ENCODE data around the gene CEP85.
A peak's percentile ranks its signal among the peaks of the same experiment; 100 is the strongest.

The CEP85 gene

GRCh38 chr1:26237230-26237966 is 3.4 kb downstream of the CEP85 start:
- H3K9me3 ChIP-seq (ENCODE audit: control extremely low read depth in 1 of 5, control insufficient read depth in 4 of 5, insufficient read depth in 2 of 5, low read depth in 1 of 5, low read length in 4 of 5), result no peaks in the 10 kb centered on the region
- peaks cover 3 to 35% (median 18%) of the 10 kb centered on the region in 4 experiments for H3K4me1 ChIP-seq (ENCODE audit: control extremely low read depth in 1 of 4, control insufficient read depth in 4 of 4, insufficient read depth in 4 of 4, low read length in 3 of 4)
- H3K27me3 ChIP-seq (replicated peaks in 2 of 5; ENCODE audit: control insufficient read depth in 4 of 5, insufficient read depth in 5 of 5, low read length in 4 of 5), result no peaks in the 10 kb centered on the region
- ChIA-PET POLR2A (interaction anchor here (0.7 kb wide), 1 partner anchor 125 kb away, joined by 3 read pairs; no protein-coding TSS in a partner anchor), CTCF (interaction anchor here (1.7 to 2.5 kb wide), 2 partner anchors 11 to 18 kb away, joined by 5 to 6 read pairs; no protein-coding TSS in a partner anchor)
- DNase-seq, result peak; percentile 34 to 82 (median 77)
- H3K27ac ChIP-seq (ENCODE audit: insufficient read depth in 1 of 2, low read depth in 1 of 2, low read length in 2 of 2, poor library complexity in 1 of 2, severe bottlenecking in 2 of 2), result peak overlapping the region in 1 of 2 experiments; percentile 50
- H3K4me3 ChIP-seq (ENCODE audit: control insufficient read depth in 1 of 7, extremely low read depth in 1 of 7, insufficient read depth in 4 of 7, low read depth in 2 of 7, low read length in 6 of 7), result peak overlapping the region in 3 of 7 experiments; percentile 8 to 38 (median 8)
- peaks cover under 1 to 10% (median 9%) of the 10 kb centered on the region in 4 experiments for H3K36me3 ChIP-seq (ENCODE audit: control insufficient read depth in 4 of 4, insufficient read depth in 4 of 4, low read length in 3 of 4)
- WGBS (ENCODE audit: insufficient coverage), result 52% methylated on average over 3 of the region's 6 CpGs

- POLR2A ChIA-PET, result no interaction called here
- CTCF ChIA-PET, result no interaction called here
- H3K4me1 ChIP-seq (ENCODE audit: control extremely low read depth in 1 of 4, control insufficient read depth in 4 of 4, insufficient read depth in 4 of 4, low read length in 3 of 4), result peaks cover 3 to 24% (median 15%) of the 10 kb centered on the region in 4 experiments
Measured at GRCh38 chr1:26239936-26240335, 5.9 kb downstream of the CEP85 start.

GRCh38 chr1:26252718-26253117 is 18.7 kb downstream of the CEP85 start:
- Histone ChIP-seq H3K27ac (ENCODE audit: insufficient read depth in 1 of 2, low read depth in 1 of 2, low read length in 2 of 2, poor library complexity in 1 of 2, severe bottlenecking in 2 of 2) (no peak overlapping the region), H3K36me3 (ENCODE audit: control insufficient read depth in 4 of 4, insufficient read depth in 4 of 4, low read length in 3 of 4) (peaks cover 5 to 58% (median 35%) of the 10 kb centered on the region in 4 experiments), H3K4me1 (ENCODE audit: control extremely low read depth in 1 of 4, control insufficient read depth in 4 of 4, insufficient read depth in 4 of 4, low read length in 3 of 4) (no peaks in the 10 kb centered on the region), H3K9me3 (ENCODE audit: control extremely low read depth in 1 of 5, control insufficient read depth in 4 of 5, insufficient read depth in 2 of 5, low read depth in 1 of 5, low read length in 4 of 5) (no peaks in the 10 kb centered on the region), H3K4me3 (ENCODE audit: control insufficient read depth in 1 of 7, extremely low read depth in 1 of 7, insufficient read depth in 4 of 7, low read depth in 2 of 7, low read length in 6 of 7) (no peak overlapping the region), H3K27me3 (replicated peaks in 2 of 5; ENCODE audit: control insufficient read depth in 4 of 5, insufficient read depth in 5 of 5, low read length in 4 of 5) (no peaks in the 10 kb centered on the region)
- ChIA-PET POLR2A (no interaction called here), CTCF (no interaction called here)
- WGBS (ENCODE audit: insufficient coverage), result 85% methylated on average over 2 of the region's 7 CpGs
- no peak for DNase-seq

More at GRCh38 chr1:26239936-26240335, 5.9 kb downstream of the CEP85 start:
- Histone ChIP-seq H3K9me3 (ENCODE audit: control extremely low read depth in 1 of 5, control insufficient read depth in 4 of 5, insufficient read depth in 2 of 5, low read depth in 1 of 5, low read length in 4 of 5) (no peaks in the 10 kb centered on the region), H3K4me3 (ENCODE audit: control insufficient read depth in 1 of 7, extremely low read depth in 1 of 7, insufficient read depth in 4 of 7, low read depth in 2 of 7, low read length in 6 of 7) (no peak overlapping the region), H3K36me3 (ENCODE audit: control insufficient read depth in 4 of 4, insufficient read depth in 4 of 4, low read length in 3 of 4) (peaks cover 6 to 32% (median 18%) of the 10 kb centered on the region in 4 experiments), H3K27ac (ENCODE audit: insufficient read depth in 1 of 2, low read depth in 1 of 2, low read length in 2 of 2, poor library complexity in 1 of 2, severe bottlenecking in 2 of 2) (no peak overlapping the region), H3K27me3 (replicated peaks in 2 of 5; ENCODE audit: control insufficient read depth in 4 of 5, insufficient read depth in 5 of 5, low read length in 4 of 5) (no peaks in the 10 kb centered on the region)
- DNase-seq, result no peak
- WGBS (ENCODE audit: insufficient coverage), result 80% methylated on average over 1 of the region's 4 CpGs

- CTCF ChIA-PET, result interaction anchor here (1.0 to 1.4 kb wide), 7 partner anchors 12 to 163 kb away, joined by 3 to 6 read pairs (median 4); no protein-coding TSS in a partner anchor
- no peak overlapping the region for H3K4me3 ChIP-seq (ENCODE audit: control insufficient read depth in 1 of 7, extremely low read depth in 1 of 7, insufficient read depth in 4 of 7, low read depth in 2 of 7, low read length in 6 of 7)
- H3K27me3 ChIP-seq (replicated peaks in 2 of 5; ENCODE audit: control insufficient read depth in 4 of 5, insufficient read depth in 5 of 5, low read length in 4 of 5), result no peaks in the 10 kb centered on the region
- DNase-seq, result no peak
- 100% methylated on average over 1 of the region's 3 CpGs for WGBS (ENCODE audit: insufficient coverage)
- H3K27ac ChIP-seq (ENCODE audit: insufficient read depth in 1 of 2, low read depth in 1 of 2, low read length in 2 of 2, poor library complexity in 1 of 2, severe bottlenecking in 2 of 2), result peak overlapping the region in 1 of 2 experiments; percentile 17
- peaks cover 6 to 66% (median 41%) of the 10 kb centered on the region in 4 experiments for H3K36me3 ChIP-seq (ENCODE audit: control insufficient read depth in 4 of 4, insufficient read depth in 4 of 4, low read length in 3 of 4)
- POLR2A ChIA-PET, result no interaction called here
- peaks cover under 1 to 7% (median 4%) of the 10 kb centered on the region in 4 experiments for H3K4me1 ChIP-seq (ENCODE audit: control extremely low read depth in 1 of 4, control insufficient read depth in 4 of 4, insufficient read depth in 4 of 4, low read length in 3 of 4)
- H3K9me3 ChIP-seq (ENCODE audit: control extremely low read depth in 1 of 5, control insufficient read depth in 4 of 5, insufficient read depth in 2 of 5, low read depth in 1 of 5, low read length in 4 of 5), result no peaks in the 10 kb centered on the region
Measured at GRCh38 chr1:26254404-26254803, 20.4 kb downstream of the CEP85 start.

- Histone ChIP-seq H3K36me3 (ENCODE audit: control insufficient read depth in 4 of 4, insufficient read depth in 4 of 4, low read length in 3 of 4) (peaks cover 10 to 65% (median 38%) of the 10 kb centered on the region in 4 experiments), H3K4me3 (ENCODE audit: control insufficient read depth in 1 of 7, extremely low read depth in 1 of 7, insufficient read depth in 4 of 7, low read depth in 2 of 7, low read length in 6 of 7) (no peak overlapping the region), H3K27ac (ENCODE audit: insufficient read depth in 1 of 2, low read depth in 1 of 2, low read length in 2 of 2, poor library complexity in 1 of 2, severe bottlenecking in 2 of 2) (peak overlapping the region in 1 of 2 experiments; percentile 8), H3K4me1 (ENCODE audit: control extremely low read depth in 1 of 4, control insufficient read depth in 4 of 4, insufficient read depth in 4 of 4, low read length in 3 of 4) (peaks cover 5 to 15% (median 9%) of the 10 kb centered on the region in 4 experiments), H3K27me3 (replicated peaks in 2 of 5; ENCODE audit: control insufficient read depth in 4 of 5, insufficient read depth in 5 of 5, low read length in 4 of 5) (no peaks in the 10 kb centered on the region), H3K9me3 (ENCODE audit: control extremely low read depth in 1 of 5, control insufficient read depth in 4 of 5, insufficient read depth in 2 of 5, low read depth in 1 of 5, low read length in 4 of 5) (no peaks in the 10 kb centered on the region)
- WGBS (ENCODE audit: insufficient coverage), result 92% methylated on average over 1 of the region's 2 CpGs
- ChIA-PET CTCF (interaction anchor here (1.2 to 1.3 kb wide), 2 partner anchors 8 to 23 kb away, joined by 3 to 4 read pairs; partner anchors contain the start of gene CEP85), POLR2A (interaction anchor here (0.6 kb wide), 1 partner anchor 10 kb away, joined by 3 read pairs; no protein-coding TSS in a partner anchor)
- DNase-seq, result no peak
Measured at GRCh38 chr1:26257222-26257621, 23.2 kb downstream of the CEP85 start.

GRCh38 chr1:26259005-26259404 is 25.0 kb downstream of the CEP85 start:
- CTCF ChIA-PET, result interaction anchor here (1.0 to 1.5 kb wide), 5 partner anchors 17 to 132 kb away, joined by 3 to 4 read pairs (median 3); partner anchors contain the start of gene CEP85
- Histone ChIP-seq H3K4me3 (ENCODE audit: control insufficient read depth in 1 of 7, extremely low read depth in 1 of 7, insufficient read depth in 4 of 7, low read depth in 2 of 7, low read length in 6 of 7) (no peak overlapping the region), H3K27me3 (replicated peaks in 2 of 5; ENCODE audit: control insufficient read depth in 4 of 5, insufficient read depth in 5 of 5, low read length in 4 of 5) (no peaks in the 10 kb centered on the region), H3K9me3 (ENCODE audit: control extremely low read depth in 1 of 5, control insufficient read depth in 4 of 5, insufficient read depth in 2 of 5, low read depth in 1 of 5, low read length in 4 of 5) (no peaks in the 10 kb centered on the region), H3K4me1 (ENCODE audit: control extremely low read depth in 1 of 4, control insufficient read depth in 4 of 4, insufficient read depth in 4 of 4, low read length in 3 of 4) (peaks cover 5 to 15% (median 9%) of the 10 kb centered on the region in 4 experiments), H3K36me3 (ENCODE audit: control insufficient read depth in 4 of 4, insufficient read depth in 4 of 4, low read length in 3 of 4) (peaks cover 20 to 75% (median 43%) of the 10 kb centered on the region in 4 experiments), H3K27ac (ENCODE audit: insufficient read depth in 1 of 2, low read depth in 1 of 2, low read length in 2 of 2, poor library complexity in 1 of 2, severe bottlenecking in 2 of 2) (no peak overlapping the region)
- POLR2A ChIA-PET, result no interaction called here
- no peak for DNase-seq
- 100% methylated on average over 1 of the region's 2 CpGs for WGBS (ENCODE audit: insufficient coverage)

- H3K9me3 ChIP-seq (ENCODE audit: control extremely low read depth in 1 of 5, control insufficient read depth in 4 of 5, insufficient read depth in 2 of 5, low read depth in 1 of 5, low read length in 4 of 5), result no peaks in the 10 kb centered on the region
- POLR2A ChIA-PET, result no interaction called here
- H3K27ac ChIP-seq (ENCODE audit: insufficient read depth in 1 of 2, low read depth in 1 of 2, low read length in 2 of 2, poor library complexity in 1 of 2, severe bottlenecking in 2 of 2), result no peak overlapping the region
- H3K27me3 ChIP-seq (replicated peaks in 2 of 5; ENCODE audit: control insufficient read depth in 4 of 5, insufficient read depth in 5 of 5, low read length in 4 of 5), result no peaks in the 10 kb centered on the region
- peak in 2 of 3 donors; percentile 35 to 43 for DNase-seq
- no peak overlapping the region for H3K4me3 ChIP-seq (ENCODE audit: control insufficient read depth in 1 of 7, extremely low read depth in 1 of 7, insufficient read depth in 4 of 7, low read depth in 2 of 7, low read length in 6 of 7)
- H3K36me3 ChIP-seq (ENCODE audit: control insufficient read depth in 4 of 4, insufficient read depth in 4 of 4, low read length in 3 of 4), result peaks cover 20 to 73% (median 45%) of the 10 kb centered on the region in 4 experiments
- 62% methylated on average over 4 of the region's 5 CpGs for WGBS (ENCODE audit: insufficient coverage)
- CTCF ChIA-PET, result interaction anchor here (0.5 to 1.5 kb wide), 6 partner anchors 16 to 641 kb away, joined by 3 to 4 read pairs (median 3); partner anchors contain the start of genes GPATCH3 and SH3BGRL3
- peaks cover 5 to 15% (median 9%) of the 10 kb centered on the region in 4 experiments for H3K4me1 ChIP-seq (ENCODE audit: control extremely low read depth in 1 of 4, control insufficient read depth in 4 of 4, insufficient read depth in 4 of 4, low read length in 3 of 4)
Measured at GRCh38 chr1:26259578-26259977, 25.6 kb downstream of the CEP85 start.
